CD14-positive monocyte (primary cell): ENCODE results near the gene EPHA8. TPM values are rescaled to one million over a fixed set of nuclear protein-coding genes. Genes with fewer than 3 reads are reported as not detected.
A peak's percentile ranks its signal among the peaks of the same experiment; 100 is the strongest.

ENCODE experiments used
- DNase-seq, 3 donors: peaks; one replicate each; pipeline ENCODE4 v3.0.0-alpha.2; 2011 to 2022
- H2AFZ ChIP-seq: 2 replicates; pipeline ENCODE4 v1.6.0; 2012; ENCODE audit warnings: mild to moderate bottlenecking, low read depth, low read length, inconsistent platforms; ENCODE audit not compliant: insufficient read depth, poor library complexity, severe bottlenecking
- H3K27ac ChIP-seq, 2 donors: 1 replicate in 1 of 2; 2 replicates in 1 of 2; pipeline ENCODE4 v1.5.1; 2012 to 2013; ENCODE audit warnings: low read length in 2 of 2, control low read depth in 1 of 2, inconsistent platforms in 1 of 2, low read depth in 1 of 2, mild to moderate bottlenecking in 1 of 2
- H3K27me3 ChIP-seq, 2 donors: one replicate each; pipeline versions ENCODE4 v1.6.0 to v1.6.1; 2011 to 2013; ENCODE audit warnings: low read length in 2 of 2; ENCODE audit not compliant: control insufficient read depth in 2 of 2, insufficient read depth in 2 of 2
- H3K36me3 ChIP-seq, 2 donors: replicated peaks in 1 of 2; 1 replicate in 1 of 2; 2 replicates in 1 of 2; pipeline versions ENCODE4 v1.5.1 to v1.6.1; 2012 to 2013; ENCODE audit warnings: low read length in 2 of 2, control low read depth in 1 of 2, inconsistent platforms in 1 of 2, mild to moderate bottlenecking in 1 of 2; ENCODE audit not compliant: insufficient read depth in 2 of 2, control insufficient read depth in 1 of 2
- H3K4me1 ChIP-seq, 2 donors: 1 replicate in 1 of 2; 2 replicates in 1 of 2; pipeline versions ENCODE4 v1.5.1 to v1.6.1; 2012 to 2013; ENCODE audit warnings: low read length in 2 of 2, control low read depth in 1 of 2, inconsistent platforms in 1 of 2, mild to moderate bottlenecking in 1 of 2, moderate library complexity in 1 of 2; ENCODE audit not compliant: insufficient read depth in 2 of 2, control insufficient read depth in 1 of 2
- H3K4me2 ChIP-seq: replicated peaks from 2 replicates; pipeline ENCODE3; 2012; ENCODE audit warnings: low read length, moderate library complexity, mild to moderate bottlenecking; ENCODE audit not compliant: poor library complexity, severe bottlenecking; ENCODE audit errors: extremely low read depth
- H3K4me3 ChIP-seq, 3 experiments: fragments of 200-600 bp in 1 of 3; sonication (generic) in 1 of 3; replicated peaks in 1 of 3; 1 replicate in 2 of 3; 2 replicates in 1 of 3; pipeline ENCODE4 v1.5.1; 2011 to 2013; ENCODE audit warnings: low read length in 3 of 3, mild to moderate bottlenecking in 3 of 3, control low read depth in 2 of 3, low read depth in 2 of 3, inconsistent platforms in 1 of 3, moderate library complexity in 1 of 3
- H3K79me2 ChIP-seq: 2 replicates; pipeline ENCODE4 v1.6.0; 2012; ENCODE audit warnings: mild to moderate bottlenecking, control low read depth, inconsistent platforms, low read length, moderate library complexity; ENCODE audit not compliant: insufficient read depth
- H3K9ac ChIP-seq: 2 replicates; pipeline ENCODE4 v1.6.0; 2017; ENCODE audit warnings: low read length, mild to moderate bottlenecking; ENCODE audit not compliant: insufficient read depth, poor library complexity, severe bottlenecking
- H3K9me3 ChIP-seq, 2 donors: replicated peaks in 1 of 2; 1 replicate in 1 of 2; 2 replicates in 1 of 2; pipeline versions ENCODE4 v1.5.1 to v1.6.1; 2012 to 2013; ENCODE audit warnings: low read length in 2 of 2, control low read depth in 1 of 2; ENCODE audit not compliant: control insufficient read depth in 1 of 2, insufficient read depth in 1 of 2
- H4K20me1 ChIP-seq: 2 replicates; pipeline ENCODE4 v1.6.0; 2012; ENCODE audit warnings: mild to moderate bottlenecking, low read length, control low read depth, moderate library complexity; ENCODE audit not compliant: insufficient read depth
- H3K27ac Mint-ChIP-seq, 7 donors: one replicate each; pipeline ENCODE4 v1.8.0; 2020; ENCODE audit warnings: mild to moderate bottlenecking in 7 of 7, mixed read lengths in 7 of 7, moderate library complexity in 6 of 7, inconsistent platforms in 2 of 7
- H3K27me3 Mint-ChIP-seq, 3 donors: one replicate each; pipeline ENCODE4 v1.8.0; 2021 to 2022; ENCODE audit warnings: low read depth in 3 of 3, mild to moderate bottlenecking in 3 of 3, mixed read lengths in 3 of 3, moderate library complexity in 3 of 3, inconsistent platforms in 1 of 3
- H3K36me3 Mint-ChIP-seq, 2 donors: one replicate each; pipeline ENCODE4 v1.8.0; 2020; ENCODE audit warnings: mixed read lengths in 2 of 2, inconsistent platforms in 1 of 2, mild to moderate bottlenecking in 1 of 2
- H3K4me1 Mint-ChIP-seq: one replicate; pipeline ENCODE4 v1.8.0; 2020; ENCODE audit warnings: mild to moderate bottlenecking, mixed read lengths
- H3K4me3 Mint-ChIP-seq, 2 donors: one replicate each; pipeline ENCODE4 v1.8.0; 2020; ENCODE audit warnings: mild to moderate bottlenecking in 2 of 2, mixed read lengths in 2 of 2, moderate library complexity in 1 of 2
- H3K9me3 Mint-ChIP-seq, 7 donors: one replicate each; pipeline ENCODE4 v1.8.0; 2020 to 2022; ENCODE audit warnings: mixed read lengths in 7 of 7, mild to moderate bottlenecking in 6 of 7, moderate library complexity in 6 of 7, inconsistent platforms in 2 of 7
- whole genome bisulfite sequencing: methylation state at CpG from one replicate; pipeline ENCODE4 v1.1.5; 2013; ENCODE audit warnings: missing lambda C conversion rate; ENCODE audit not compliant: insufficient coverage; 5-methylcytosine and 5-hydroxymethylcytosine counted together
- intact Hi-C, 2 donors: fragments of 100-400 bp; cut with micrococcal nuclease; formaldehyde crosslinking; loops; one replicate each; pipeline versions ENCODE4 v1.15.0 to v1.15.1; 2023
- polyA plus RNA-seq, 3 donors: library from polyadenylated mRNA; depleted of rRNA in 1 of 3; unstranded in 2 of 3; stranded (reverse) in 1 of 3; fragments of 300-500 nt in 2 of 3; fragments of >200 nt in 1 of 3; fragmentation: Illumina TruSeq in 2 of 3; gene quantifications; 1 replicate in 2 of 3; 2 replicates in 1 of 3; pipeline ENCODE4 v1.2.3, GENCODE V29; 2012 to 2021
- small RNA-seq: library from RNA; depleted of rRNA; stranded (forward); fragments of <200 nt; gene quantifications from one replicate; pipeline ENCODE3, GENCODE V24; 2012; ENCODE audit warnings: low read depth; ENCODE audit not compliant: insufficient read length
- TF ChIP-seq, protein P1 (sequence below): fragments of 200-600 bp; IDR thresholded peaks from one replicate; pipeline ENCODE4 v1.8.0; 2022; ENCODE audit warnings: antibody characterized with exemption, mild to moderate bottlenecking

Gene EPHA8
- polyA plus RNA-seq, 3 donors: 0.04 TPM; not detected in 2

GRCh38 chr1:22651941-22652856, 88.9 kb downstream of the EPHA8 start:
- Histone ChIP-seq H3K9ac (no peak overlapping the region), H3K4me3 (no peak overlapping the region), H3K36me3 (no peaks in the 10 kb centered on the region), H3K9me3 (no peaks in the 10 kb centered on the region), H3K27ac (no peak overlapping the region), H2AFZ (no peak overlapping the region), H3K27me3 (no peaks in the 10 kb centered on the region), H4K20me1 (no peaks in the 10 kb centered on the region), H3K79me2 (no peaks in the 10 kb centered on the region), H3K4me1 (peaks cover 0 to 10% of the 10 kb centered on the region in 2 donors), H3K4me2 (no peak overlapping the region)
- H3K9me3 Mint-ChIP-seq: peaks cover 0 to 2% (median 0%) of the 10 kb centered on the region in 7 donors
- H3K4me3 Mint-ChIP-seq: no peak overlapping the region
- TF ChIP-seq, protein P1, sequence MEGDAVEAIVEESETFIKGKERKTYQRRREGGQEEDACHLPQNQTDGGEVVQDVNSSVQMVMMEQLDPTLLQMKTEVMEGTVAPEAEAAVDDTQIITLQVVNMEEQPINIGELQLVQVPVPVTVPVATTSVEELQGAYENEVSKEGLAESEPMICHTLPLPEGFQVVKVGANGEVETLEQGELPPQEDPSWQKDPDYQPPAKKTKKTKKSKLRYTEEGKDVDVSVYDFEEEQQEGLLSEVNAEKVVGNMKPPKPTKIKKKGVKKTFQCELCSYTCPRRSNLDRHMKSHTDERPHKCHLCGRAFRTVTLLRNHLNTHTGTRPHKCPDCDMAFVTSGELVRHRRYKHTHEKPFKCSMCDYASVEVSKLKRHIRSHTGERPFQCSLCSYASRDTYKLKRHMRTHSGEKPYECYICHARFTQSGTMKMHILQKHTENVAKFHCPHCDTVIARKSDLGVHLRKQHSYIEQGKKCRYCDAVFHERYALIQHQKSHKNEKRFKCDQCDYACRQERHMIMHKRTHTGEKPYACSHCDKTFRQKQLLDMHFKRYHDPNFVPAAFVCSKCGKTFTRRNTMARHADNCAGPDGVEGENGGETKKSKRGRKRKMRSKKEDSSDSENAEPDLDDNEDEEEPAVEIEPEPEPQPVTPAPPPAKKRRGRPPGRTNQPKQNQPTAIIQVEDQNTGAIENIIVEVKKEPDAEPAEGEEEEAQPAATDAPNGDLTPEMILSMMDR: no peak
- WGBS: 91% methylated on average over 9 of the region's 15 CpGs
- intact Hi-C loops: no loop called here
- H3K27ac Mint-ChIP-seq: peak overlapping the region in 1 of 7 donors; percentile 56
- H3K27me3 Mint-ChIP-seq: peaks cover 6 to 17% (median 7%) of the 10 kb centered on the region in 3 donors
- H3K36me3 Mint-ChIP-seq: no peaks in the 10 kb centered on the region
- peaks cover 6% of the 10 kb centered on the region for H3K4me1 Mint-ChIP-seq
- DNase-seq: no peak

DNA sequence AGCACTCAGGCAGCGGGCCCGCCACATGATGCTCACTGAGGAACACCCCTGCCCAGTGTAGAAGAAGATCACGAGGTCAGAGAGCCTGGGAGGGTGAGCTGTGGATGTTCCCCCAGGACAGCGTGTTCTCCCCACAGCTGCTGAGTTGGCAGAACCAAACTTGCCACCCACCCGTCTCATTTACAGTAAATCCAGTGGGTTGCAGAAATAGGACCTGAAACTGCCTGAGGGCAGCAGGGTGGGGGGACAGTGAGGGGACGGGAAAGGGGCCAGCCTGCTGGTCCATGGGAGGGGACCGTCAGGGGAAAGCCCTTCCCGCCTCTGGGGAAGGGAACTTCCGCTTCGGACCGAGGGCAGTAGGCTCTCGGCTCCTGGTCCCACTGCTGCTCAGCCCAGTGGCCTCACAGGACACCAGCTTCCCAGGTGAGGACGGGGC, 89.6 kb downstream of the EPHA8 start, which contains the start of gene C1QB:
C1QB (plus strand) TSS at position 356 of the 436 bp plus-strand sequence. CDS start 6,227 bp downstream, outside the sequence.
- 78% methylated on average over 11 of the region's 13 CpGs for WGBS
- Histone ChIP-seq H3K36me3 (no peaks in the 10 kb centered on the region), H3K79me2 (no peaks in the 10 kb centered on the region), H3K27ac (no peak within 1 kb of the TSS), H3K4me3 (no peak within 1 kb of the TSS), H2AFZ (no peak within 1 kb of the TSS), H4K20me1 (no peaks in the 10 kb centered on the region), H3K9me3 (no peaks in the 10 kb centered on the region), H3K4me2 (no peak within 1 kb of the TSS), H3K4me1 (peaks cover 0 to 10% of the 10 kb centered on the region in 2 donors), H3K9ac (no peak within 1 kb of the TSS), H3K27me3 (no peaks in the 10 kb centered on the region)
- Mint-ChIP-seq H3K27ac (peak within 1 kb of the TSS in 1 of 7 donors; percentile 56), H3K4me1 (peaks cover 6% of the 10 kb centered on the region), H3K27me3 (peaks cover 4 to 19% (median 6%) of the 10 kb centered on the region in 3 donors), H3K9me3 (peaks cover 0 to 2% (median 0%) of the 10 kb centered on the region in 7 donors), H3K36me3 (no peaks in the 10 kb centered on the region), H3K4me3 (peak within 1 kb of the TSS in 1 of 2 donors; percentile 27)
- TF ChIP-seq, protein P1: no peak
- intact Hi-C loops: no loop called here
- no peak for DNase-seq

Small RNAs within 50 kb of the gene (small RNA-seq; reads per million reads assigned to genes)
- gene MIR6127: not detected

Other genes starting within 250 kb of the EPHA8 start
- 10 to 100 TPM in 1 of 3 donors, 1 to 10 TPM in 2; 1.1 to 17.8 (median 1.3) TPM for gene ZBTB40, start 111.6 kb upstream of the EPHA8 start, polyA plus RNA-seq
- 10 to 100 TPM; 14.5 to 19.6 (median 16.3) TPM for gene C1QA, start 73.1 kb downstream of the EPHA8 start, polyA plus RNA-seq
- 1 to 10 TPM in 1 of 3 donors, under 1 TPM in 2; 0.74 to 3.6 (median 0.85) TPM for gene C1QC, start 80.1 kb downstream of the EPHA8 start, polyA plus RNA-seq
- 10 to 100 TPM in 1 of 3 donors, 1 to 10 TPM in 2; 3.9 to 15.4 (median 6.4) TPM for gene C1QB, start 89.7 kb downstream of the EPHA8 start, polyA plus RNA-seq
- gene EPHB2, start 147.3 kb downstream of the EPHA8 start, polyA plus RNA-seq: 1 to 10 TPM; 2.9 to 5.6 (median 3.4) TPM